ENCODE results near the gene PAFAH1B2. TPM values are rescaled to one million over a fixed set of nuclear protein-coding genes. Genes with fewer than 3 reads are reported as not detected.

PAFAH1B2 gene
- polyA plus RNA-seq, 1 experiment, result 51.2 TPM

- no peak for DNase-seq (ENCODE audit: low read depth)
- Histone ChIP-seq H3K27me3 (ENCODE audit: control insufficient read depth, insufficient read depth, low read length) (no peaks in the 10 kb centered on the region), H3K36me3 (ENCODE audit: control insufficient read depth, insufficient read depth, low read length) (peaks cover 27% of the 10 kb centered on the region), H3K4me3 (ENCODE audit: low read depth, low read length) (no peak overlapping the region)
- TF ChIP-seq CTCF (IDR thresholded peaks at IDR 0.05; ENCODE audit: insufficient read depth, low read depth, low read length), result no peak
- CTCF ChIA-PET, result interaction anchor here (1.5 kb wide), 1 partner anchor 9 kb away, joined by 5 read pairs; no protein-coding TSS in a partner anchor
- POLR2A ChIA-PET, result no interaction called here
Measured at GRCh38 chr11:117194267-117194666, 50.2 kb downstream of the PAFAH1B2 start.

DNA sequence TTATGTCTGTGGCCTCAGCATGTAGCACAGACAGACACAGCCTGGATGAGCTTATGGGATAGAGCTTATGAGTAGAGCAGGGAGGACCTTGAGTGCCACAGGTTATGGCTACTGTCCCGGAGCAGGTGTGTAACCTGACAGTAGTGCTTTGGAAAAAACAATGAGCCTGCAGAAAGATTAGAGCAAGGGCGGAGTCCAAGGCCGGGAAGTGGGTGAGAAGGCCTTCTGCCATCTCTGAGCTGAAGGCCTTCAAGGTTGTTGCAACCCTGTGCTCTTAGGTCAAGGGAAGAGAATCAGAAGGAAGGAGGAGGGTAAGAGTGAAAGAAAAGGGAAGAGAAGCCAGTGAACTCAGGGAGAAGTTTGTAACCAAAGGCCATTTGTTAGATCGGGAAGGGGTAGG, 51.2 kb downstream of the PAFAH1B2 start:
- DNase-seq (ENCODE audit: low read depth), result no peak
- no peak for TF ChIP-seq CTCF (IDR thresholded peaks at IDR 0.05; ENCODE audit: insufficient read depth, low read depth, low read length)
- Histone ChIP-seq H3K4me3 (ENCODE audit: low read depth, low read length) (no peak overlapping the region), H3K27me3 (ENCODE audit: control insufficient read depth, insufficient read depth, low read length) (no peaks in the 10 kb centered on the region), H3K36me3 (ENCODE audit: control insufficient read depth, insufficient read depth, low read length) (peaks cover 17% of the 10 kb centered on the region)
- POLR2A ChIA-PET, result no interaction called here
- CTCF ChIA-PET, result interaction anchor here (1.0 to 1.5 kb wide), 2 partner anchors 10 to 21 kb away, joined by 3 to 5 read pairs; no protein-coding TSS in a partner anchor

- ChIA-PET CTCF (interaction anchor here (1.0 to 3.1 kb wide), 3 partner anchors 15 to 37 kb away, joined by 3 to 20 read pairs (median 7); partner anchors contain the start of genes PCSK7 and RNF214), POLR2A (no interaction called here)
- H3K36me3 ChIP-seq (ENCODE audit: control insufficient read depth, insufficient read depth, low read length), result peaks cover 15% of the 10 kb centered on the region
- no peaks in the 10 kb centered on the region for H3K27me3 ChIP-seq (ENCODE audit: control insufficient read depth, insufficient read depth, low read length)
- no peak for DNase-seq (ENCODE audit: low read depth)
- H3K4me3 ChIP-seq (ENCODE audit: low read depth, low read length), result no peak overlapping the region
- TF ChIP-seq CTCF (IDR thresholded peaks at IDR 0.05; ENCODE audit: insufficient read depth, low read depth, low read length), result no peak
Measured at GRCh38 chr11:117195761-117196160, 51.7 kb downstream of the PAFAH1B2 start.

GRCh38 chr11:117197006-117197405, 52.9 kb downstream of the PAFAH1B2 start:
- POLR2A ChIA-PET, result interaction anchor here (1.1 kb wide), 1 partner anchor 17 kb away, joined by 3 read pairs; no protein-coding TSS in a partner anchor
- CTCF ChIA-PET, result interaction anchor here (0.6 to 3.1 kb wide), 6 partner anchors 16 to 43 kb away, joined by 3 to 20 read pairs (median 5); partner anchors contain the start of genes PCSK7 and RNF214
- Histone ChIP-seq H3K4me3 (ENCODE audit: low read depth, low read length) (no peak overlapping the region), H3K36me3 (ENCODE audit: control insufficient read depth, insufficient read depth, low read length) (peaks cover 19% of the 10 kb centered on the region), H3K27me3 (ENCODE audit: control insufficient read depth, insufficient read depth, low read length) (no peaks in the 10 kb centered on the region)
- DNase-seq (ENCODE audit: low read depth), result no peak
- TF ChIP-seq CTCF (IDR thresholded peaks at IDR 0.05; ENCODE audit: insufficient read depth, low read depth, low read length), result no peak

- DNase-seq (ENCODE audit: low read depth), result no peak
- POLR2A ChIA-PET, result interaction anchor here (1.1 kb wide), 1 partner anchor 18 kb away, joined by 3 read pairs; no protein-coding TSS in a partner anchor
- TF ChIP-seq CTCF (IDR thresholded peaks at IDR 0.05; ENCODE audit: insufficient read depth, low read depth, low read length), result peak; percentile 52
- CTCF ChIA-PET, result interaction anchor here (0.6 to 3.1 kb wide), 8 partner anchors 14 to 42 kb away, joined by 3 to 20 read pairs (median 4); partner anchors contain the start of genes PCSK7 and RNF214
- peaks cover 17% of the 10 kb centered on the region for H3K36me3 ChIP-seq (ENCODE audit: control insufficient read depth, insufficient read depth, low read length)
- no peaks in the 10 kb centered on the region for H3K27me3 ChIP-seq (ENCODE audit: control insufficient read depth, insufficient read depth, low read length)
- no peak overlapping the region; the same call in 1 of the 2 replicates for H3K4me3 ChIP-seq (ENCODE audit: low read depth, low read length)
Measured at GRCh38 chr11:117197516-117198456, 53.7 kb downstream of the PAFAH1B2 start.
